GM19240 (cell line): ENCODE results near the gene ZNF649.

Experiments
- DNase-seq: peaks from one replicate; pipeline ENCODE4 v3.0.0; 2011; ENCODE audit warnings: low spot score; ENCODE audit not compliant: insufficient read length

ZNF649 gene

DNA sequence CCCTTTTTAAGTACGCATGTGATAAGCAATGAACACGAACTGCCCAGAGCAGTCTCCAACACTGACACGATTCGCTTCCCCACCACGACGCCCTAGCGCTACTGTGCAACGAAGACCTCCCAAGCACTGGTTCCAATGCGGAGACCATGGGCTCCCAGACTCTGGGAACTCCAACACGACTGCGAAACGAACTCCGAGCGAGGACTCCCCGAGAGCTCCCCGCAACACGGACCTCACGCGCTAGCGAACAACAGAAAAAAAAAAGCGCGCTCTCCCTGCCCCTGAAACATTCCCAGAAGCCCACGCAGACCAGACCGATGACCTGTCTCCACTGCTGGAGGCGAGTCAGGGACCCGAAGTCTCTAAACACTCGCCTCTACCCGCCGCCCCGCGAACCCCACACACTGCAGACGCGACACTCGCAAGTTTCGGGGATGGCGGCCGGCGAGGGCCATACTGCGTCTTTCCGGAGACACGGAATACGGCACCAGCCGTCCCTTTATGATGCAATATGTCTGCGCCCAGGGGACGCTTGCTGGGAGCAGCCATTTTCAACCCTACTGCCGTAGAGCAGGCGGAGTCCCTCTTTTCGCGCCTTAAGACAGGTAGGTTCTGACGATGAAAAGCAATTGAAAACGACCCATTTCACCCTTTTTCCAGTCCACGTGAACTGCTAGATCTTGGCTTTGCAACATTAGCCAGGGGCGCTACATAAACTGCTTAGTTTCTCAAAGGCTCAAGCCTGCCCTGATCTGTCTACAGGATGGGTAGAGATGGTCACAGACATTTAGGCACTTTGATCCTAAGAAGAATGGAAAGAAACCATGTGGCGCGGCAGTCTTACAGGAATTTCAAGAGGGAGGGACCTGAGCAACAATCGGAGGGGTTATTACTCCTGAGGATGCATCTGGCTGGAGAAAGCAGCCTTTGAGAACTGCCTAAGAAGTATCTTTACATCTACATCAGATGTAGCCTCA, 17.0 kb downstream of the ZNF649 start, which contains the start of gene ZNF577:
Gene ZNF577 (minus strand): TSS at position 430 of the 977 bp plus-strand sequence. CDS start 7,569 bp downstream, outside the sequence.
- peak; percentile 24 for DNase-seq

DNA sequence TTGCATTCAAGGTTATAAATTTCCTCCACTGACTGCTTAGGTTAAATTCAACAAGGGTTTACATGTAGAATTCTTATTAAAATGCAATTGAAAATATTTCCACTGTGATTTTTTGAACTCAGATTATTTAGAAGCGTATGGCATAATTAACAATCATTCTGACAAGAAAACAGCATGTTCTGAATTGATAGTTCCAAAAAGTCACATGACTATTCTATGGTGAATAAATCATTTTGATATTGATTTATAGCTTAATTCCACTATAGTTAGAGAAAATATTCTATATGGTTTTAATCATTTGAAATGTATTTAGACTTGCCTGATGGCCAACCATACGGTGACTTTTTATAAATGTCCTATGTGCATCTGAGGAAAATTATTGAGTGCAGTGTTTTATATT, 20.1 kb downstream of the ZNF649 start:
- no peak for DNase-seq

DNA sequence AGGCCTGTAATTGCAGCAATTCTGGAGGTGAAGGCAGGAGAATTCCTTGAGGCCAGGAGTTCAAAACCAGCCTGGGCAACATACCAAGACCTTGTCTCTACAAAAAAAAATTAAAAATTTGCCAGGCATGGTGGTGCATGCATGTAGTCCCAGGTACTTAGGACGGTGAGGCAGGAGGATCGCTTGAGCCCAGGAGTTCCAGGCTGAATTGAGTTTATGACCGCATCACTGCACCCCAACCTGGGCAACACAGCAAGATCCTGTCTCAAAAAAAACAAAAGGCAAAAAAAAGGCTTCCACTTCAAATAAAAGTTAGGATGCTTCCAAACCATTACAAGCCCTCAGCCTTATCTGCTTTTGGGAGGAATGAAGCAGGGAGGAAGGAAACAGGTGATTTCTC, 22.3 kb downstream of the ZNF649 start:
- DNase-seq, result no peak

DNA sequence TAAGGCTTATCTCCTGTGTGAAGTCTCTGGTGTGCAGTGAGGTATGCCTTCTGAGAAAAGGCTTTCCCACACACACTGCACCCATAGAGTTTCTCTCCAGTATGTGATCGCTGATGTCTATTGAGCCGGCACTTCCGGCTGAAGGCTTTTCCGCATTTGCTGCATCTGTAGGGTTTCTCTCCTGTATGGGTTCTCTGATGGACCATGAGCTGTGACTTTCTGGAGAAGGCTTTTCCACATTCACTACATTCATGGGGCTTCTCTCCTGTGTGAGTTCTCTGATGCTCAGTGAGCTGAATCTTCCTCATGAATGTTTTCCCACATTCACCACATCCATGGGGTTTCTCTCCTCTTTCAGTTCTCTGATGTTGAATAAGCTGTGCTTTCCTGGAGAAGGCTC, 31.7 kb downstream of the ZNF649 start:
- DNase-seq, result no peak

DNA sequence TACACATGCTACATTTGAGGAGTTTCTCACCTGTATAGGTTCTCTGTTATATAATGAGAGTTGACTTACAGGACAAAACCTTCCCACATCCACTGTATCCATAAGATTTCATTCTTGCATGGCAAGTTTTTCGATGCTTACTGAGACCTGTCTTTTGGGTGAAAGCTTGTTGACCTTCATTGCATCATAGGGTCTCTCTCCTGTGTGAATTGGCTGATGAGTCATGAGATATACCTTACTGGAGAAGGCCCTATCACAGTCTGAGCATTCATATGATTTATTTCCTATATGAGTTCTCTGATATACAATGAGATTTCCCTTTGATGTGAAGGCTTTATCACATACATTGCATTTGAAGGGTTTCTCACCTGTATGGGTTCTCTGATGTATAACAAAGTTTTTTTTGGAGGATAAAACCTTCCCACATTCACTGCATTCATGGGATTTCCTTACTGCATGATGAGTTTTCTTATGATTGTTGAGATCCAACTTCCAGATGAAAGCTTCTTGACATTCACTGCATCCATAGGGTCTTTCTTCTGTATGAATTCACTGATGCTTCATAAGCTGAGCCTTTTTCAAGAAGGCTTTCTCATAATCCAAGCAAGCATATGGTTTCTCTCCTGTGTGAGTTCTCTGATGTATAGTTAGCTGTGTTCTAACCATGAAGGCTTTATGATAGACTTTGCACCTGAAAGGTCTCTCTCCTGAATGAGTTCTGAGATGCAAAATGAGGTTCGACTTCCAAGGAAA, 42.8 kb downstream of the ZNF649 start:
- DNase-seq, result no peak
